Gastrocnemius medialis (tissue), 4 donors: Measurements from ENCODE around the gene GPR37. TPM values are rescaled to one million over a fixed set of nuclear protein-coding genes. Genes with fewer than 3 reads are reported as not detected.

Experiments used
- ATAC-seq, 2 donors: fragments of 150-250 bp; one replicate each; pipeline ENCODE4 v1.9.1; 2016
- DNase-seq, 2 donors: peaks; one replicate each; pipeline ENCODE4 v3.0.0-alpha.2; 2019
- H3K27ac ChIP-seq, 4 donors: fragments of 200-600 bp; sonication (generic); 1 replicate in 1 of 4; 2 replicates in 3 of 4; pipeline ENCODE4 v1.5.1; 2016 to 2018; ENCODE audit warnings: mild to moderate bottlenecking in 2 of 4, moderate library complexity in 1 of 4
- H3K27me3 ChIP-seq, 3 donors: fragments of 200-600 bp; sonication (generic) in 2 of 3; 1 replicate in 1 of 3; 2 replicates in 2 of 3; pipeline versions ENCODE4 v1.5.1 to v1.6.0; 2016 to 2019; ENCODE audit warnings: mild to moderate bottlenecking in 1 of 3, moderate library complexity in 1 of 3
- H3K36me3 ChIP-seq, 2 donors: fragments of 200-600 bp; sonication (generic) in 1 of 2; one replicate each; pipeline ENCODE4 v1.5.1; 2017 to 2018
- H3K4me1 ChIP-seq, 2 donors: fragments of 200-600 bp; sonication (generic) in 1 of 2; one replicate each; pipeline ENCODE4 v1.5.1; 2016 to 2017; ENCODE audit warnings: mild to moderate bottlenecking in 2 of 2
- H3K4me3 ChIP-seq, 4 donors: fragments of 200-600 bp; sonication (generic) in 3 of 4; 1 replicate in 1 of 4; 2 replicates in 3 of 4; pipeline ENCODE4 v1.5.1; 2016 to 2019; ENCODE audit warnings: mild to moderate bottlenecking in 2 of 4
- H3K9me3 ChIP-seq, 3 donors: fragments of 200-600 bp; sonication (generic) in 2 of 3; 1 replicate in 1 of 3; 2 replicates in 2 of 3; pipeline ENCODE4 v1.5.1; 2016 to 2019
- POLR2A ChIP-seq, 2 donors: fragments of 450-650 bp; IDR thresholded peaks; one replicate each; pipeline ENCODE4 v1.6.1; 2017; ENCODE audit warnings: antibody characterized with exemption in 2 of 2, mild to moderate bottlenecking in 2 of 2, moderate library complexity in 2 of 2
- in situ Hi-C, 4 donors: fragments of 200-750 bp; cut with MboI; loops; one replicate each; pipeline versions ENCODE4 v1.15.0 to v1.8.0; 2017; ENCODE audit warnings: low sequenced_read_pairs in 4 of 4
- intact Hi-C: fragments of 100-400 bp; cut with DNase I; formaldehyde crosslinking; loops from one replicate; pipeline ENCODE4 v1.15.1; 2023; ENCODE audit warnings: low total_unique reads
- total RNA-seq, 4 donors: library from RNA; depleted of rRNA; stranded (reverse); fragments of >200 nt; gene quantifications; one replicate each; pipeline versions ENCODE4 v1.1.0 to v1.2.3, GENCODE V29; 2016
- TF ChIP-seq, protein P1 (sequence below), 5 experiments: fragments of 450-650 bp in 3 of 5; fragments of 200-600 bp in 2 of 5; sonication (generic) in 2 of 5; IDR thresholded peaks in 4 of 5; conservative IDR thresholded peaks in 1 of 5; 1 replicate in 4 of 5; 2 replicates in 1 of 5; pipeline ENCODE4 v1.5.1; 2016 to 2019; ENCODE audit warnings: antibody characterized with exemption in 5 of 5, mild to moderate bottlenecking in 3 of 5, moderate library complexity in 3 of 5

Gene GPR37
- total RNA-seq, 4 donors from 2014 or later: 0.29 to 1.6 (median 0.71) TPM

DNA sequence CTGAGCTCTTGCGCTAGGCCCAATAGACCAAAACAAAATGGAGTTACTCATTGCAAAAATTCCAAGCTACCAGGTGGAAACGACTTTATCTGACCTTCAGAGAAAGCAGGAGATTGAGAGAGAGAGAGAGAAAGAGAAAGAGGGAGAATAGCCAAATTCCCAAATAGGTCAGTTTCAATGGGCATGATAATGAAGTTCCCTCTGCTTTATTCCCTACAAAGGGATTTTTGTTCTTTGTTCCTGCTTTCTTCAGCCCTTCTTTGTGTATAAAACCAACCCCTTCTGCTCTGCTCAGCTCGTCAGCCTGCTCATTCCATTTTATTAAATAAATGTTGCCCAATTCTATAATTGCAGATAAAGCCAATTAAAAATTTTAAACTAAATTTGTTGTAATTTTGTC lies 45.0 kb upstream of the GPR37 start:
- TF ChIP-seq, protein P1, sequence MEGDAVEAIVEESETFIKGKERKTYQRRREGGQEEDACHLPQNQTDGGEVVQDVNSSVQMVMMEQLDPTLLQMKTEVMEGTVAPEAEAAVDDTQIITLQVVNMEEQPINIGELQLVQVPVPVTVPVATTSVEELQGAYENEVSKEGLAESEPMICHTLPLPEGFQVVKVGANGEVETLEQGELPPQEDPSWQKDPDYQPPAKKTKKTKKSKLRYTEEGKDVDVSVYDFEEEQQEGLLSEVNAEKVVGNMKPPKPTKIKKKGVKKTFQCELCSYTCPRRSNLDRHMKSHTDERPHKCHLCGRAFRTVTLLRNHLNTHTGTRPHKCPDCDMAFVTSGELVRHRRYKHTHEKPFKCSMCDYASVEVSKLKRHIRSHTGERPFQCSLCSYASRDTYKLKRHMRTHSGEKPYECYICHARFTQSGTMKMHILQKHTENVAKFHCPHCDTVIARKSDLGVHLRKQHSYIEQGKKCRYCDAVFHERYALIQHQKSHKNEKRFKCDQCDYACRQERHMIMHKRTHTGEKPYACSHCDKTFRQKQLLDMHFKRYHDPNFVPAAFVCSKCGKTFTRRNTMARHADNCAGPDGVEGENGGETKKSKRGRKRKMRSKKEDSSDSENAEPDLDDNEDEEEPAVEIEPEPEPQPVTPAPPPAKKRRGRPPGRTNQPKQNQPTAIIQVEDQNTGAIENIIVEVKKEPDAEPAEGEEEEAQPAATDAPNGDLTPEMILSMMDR (IDR thresholded peaks at IDR 0.05 in 4 of 5, conservative IDR thresholded peaks at IDR 0.05 in 1 of 5): no peak
- TF ChIP-seq POLR2A (IDR thresholded peaks at IDR 0.05): no peak
- Histone ChIP-seq H3K36me3 (no peaks in the 10 kb centered on the region), H3K27me3 (no peaks in the 10 kb centered on the region), H3K4me3 (no peak overlapping the region), H3K27ac (no peak overlapping the region), H3K4me1 (peaks cover 0 to 4% of the 10 kb centered on the region in 2 donors), H3K9me3 (no peaks in the 10 kb centered on the region)
- ATAC-seq (no peak), DNase-seq (no peak)
- in situ Hi-C loops (no loop called here), intact Hi-C loops (no loop called here)

DNA sequence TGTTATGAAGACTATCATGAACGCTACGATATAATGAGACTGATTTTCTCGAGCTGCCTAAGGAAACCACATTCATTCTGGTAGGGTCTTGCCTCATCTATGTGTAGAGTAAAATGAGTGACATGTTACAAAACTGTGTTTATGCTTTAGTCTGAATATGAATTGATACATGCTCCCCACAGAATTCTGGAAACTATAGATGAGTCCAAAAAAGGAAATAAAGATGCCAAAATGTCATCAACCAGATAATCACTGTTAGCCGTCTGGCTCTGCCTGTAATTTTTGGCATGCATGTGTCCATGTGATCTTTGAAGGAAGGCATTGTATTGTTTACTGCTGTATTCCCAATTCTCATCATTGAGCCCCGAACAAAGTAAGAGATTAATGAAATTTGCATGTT lies 42.6 kb upstream of the GPR37 start:
- Histone ChIP-seq H3K9me3 (no peaks in the 10 kb centered on the region), H3K36me3 (no peaks in the 10 kb centered on the region), H3K27ac (no peak overlapping the region), H3K4me3 (no peak overlapping the region), H3K27me3 (no peaks in the 10 kb centered on the region), H3K4me1 (peaks cover 0 to 4% of the 10 kb centered on the region in 2 donors)
- in situ Hi-C loops: no loop called here
- DNase-seq (no peak), ATAC-seq (no peak)
- no peak for TF ChIP-seq POLR2A (IDR thresholded peaks at IDR 0.05)
- TF ChIP-seq, protein P1 (IDR thresholded peaks at IDR 0.05 in 4 of 5, conservative IDR thresholded peaks at IDR 0.05 in 1 of 5): no peak
- intact Hi-C loops: no loop called here

GRCh38 chr7:124801330-124801895 lies 35.8 kb upstream of the GPR37 start:
- Histone ChIP-seq H3K36me3 (no peaks in the 10 kb centered on the region), H3K27ac (no peak overlapping the region), H3K4me3 (no peak overlapping the region), H3K9me3 (no peaks in the 10 kb centered on the region), H3K4me1 (no peaks in the 10 kb centered on the region), H3K27me3 (no peaks in the 10 kb centered on the region)
- no peak for DNase-seq
- in situ Hi-C loops: no loop called here
- intact Hi-C loops: no loop called here
- no peak for ATAC-seq
- TF ChIP-seq POLR2A (IDR thresholded peaks at IDR 0.05): no peak
- TF ChIP-seq, protein P1 (IDR thresholded peaks at IDR 0.05 in 4 of 5, conservative IDR thresholded peaks at IDR 0.05 in 1 of 5): no peak

DNA sequence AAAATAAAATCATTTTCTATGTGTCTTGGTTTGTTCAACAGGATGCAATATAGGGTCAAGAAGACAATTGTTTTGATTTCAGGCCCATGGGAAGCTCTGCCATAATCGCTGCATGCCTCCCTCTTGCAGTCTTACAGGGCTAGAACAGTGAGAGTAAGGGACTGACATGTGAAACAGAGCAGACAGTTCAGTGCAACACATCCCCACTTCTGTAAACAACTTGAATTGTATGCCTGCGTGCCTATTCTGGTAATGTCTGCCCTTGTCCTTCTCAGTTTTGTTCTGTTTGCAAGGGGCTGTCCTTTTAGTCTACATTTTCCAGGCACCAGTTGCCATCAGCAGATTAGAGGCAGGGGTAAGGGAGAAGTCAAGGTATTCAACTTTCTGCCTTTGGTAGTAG lies 34.8 kb upstream of the GPR37 start:
- DNase-seq (no peak), ATAC-seq (no peak)
- Histone ChIP-seq H3K4me1 (no peaks in the 10 kb centered on the region), H3K9me3 (no peaks in the 10 kb centered on the region), H3K27ac (no peak overlapping the region), H3K27me3 (no peaks in the 10 kb centered on the region), H3K4me3 (no peak overlapping the region), H3K36me3 (no peaks in the 10 kb centered on the region)
- in situ Hi-C loops (no loop called here), intact Hi-C loops (no loop called here)
- TF ChIP-seq POLR2A (IDR thresholded peaks at IDR 0.05): no peak
- TF ChIP-seq, protein P1 (IDR thresholded peaks at IDR 0.05 in 4 of 5, conservative IDR thresholded peaks at IDR 0.05 in 1 of 5): no peak

GRCh38 chr7:124799448-124799847 lies 33.9 kb upstream of the GPR37 start:
- DNase-seq (no peak), ATAC-seq (no peak)
- intact Hi-C loops (no loop called here), in situ Hi-C loops (loop anchor here in 1 of 4 donors (25.0 kb wide), 1 partner anchor 637 kb away; no protein-coding TSS in a partner anchor)
- H3K27ac ChIP-seq: no peak overlapping the region
- H3K36me3 ChIP-seq: no peaks in the 10 kb centered on the region
- no peaks in the 10 kb centered on the region for H3K27me3 ChIP-seq
- H3K4me3 ChIP-seq: no peak overlapping the region
- TF ChIP-seq, protein P1 (IDR thresholded peaks at IDR 0.05 in 4 of 5, conservative IDR thresholded peaks at IDR 0.05 in 1 of 5): no peak
- no peak for TF ChIP-seq POLR2A (IDR thresholded peaks at IDR 0.05)
- H3K9me3 ChIP-seq: no peaks in the 10 kb centered on the region
- H3K4me1 ChIP-seq: no peaks in the 10 kb centered on the region
